ENCODE results near the gene MORN1. TPM values are rescaled to one million over a fixed set of nuclear protein-coding genes. Genes with fewer than 3 reads are reported as not detected.
"Not testable (repeated sequence)": the region's sequence is repeated elsewhere in the genome, so short reads cannot be mapped to it uniquely, and the experiment has no call there.

MORN1 gene
- total RNA-seq (2014; rRNA removed; shearing (Covaris generic)) = 12.7 and 14.3 TPM in 2 replicates

- Histone ChIP-seq H3K36me3 (replicated peaks; ENCODE audit: control insufficient read depth, insufficient read depth, low read length) (peaks cover 8% of the 10 kb centered on the region), H3K27me3 (ENCODE audit: control insufficient read depth, insufficient read depth, low read length) (no peaks in the 10 kb centered on the region), H3K4me3 (ENCODE audit: insufficient read depth, low read depth, low read length) (peak within 1 kb of the TSS; percentile 98)
- DNase-seq = peak; percentile 100
Measured at GRCh38 chr1:2391041-2391930, at the start of gene MORN1, which contains the start of gene RER1. MORN1 (minus strand) TSS chr1:2391554; CDS start chr1:2391533, 21 bp downstream. RER1 (plus strand) TSS chr1:2391841; CDS start chr1:2395791, 3,950 bp downstream.

- peaks cover 27% of the 10 kb centered on the region for H3K27me3 ChIP-seq (ENCODE audit: control insufficient read depth, insufficient read depth, low read length)
- not testable (repeated sequence) for H3K4me3 ChIP-seq (ENCODE audit: insufficient read depth, low read depth, low read length); DNase-seq; H3K36me3 ChIP-seq (replicated peaks; ENCODE audit: control insufficient read depth, insufficient read depth, low read length)
Measured at GRCh38 chr1:2440346-2440745, 49.0 kb upstream of the MORN1 start.

GRCh38 chr1:2439369-2439768, 48.0 kb upstream of the MORN1 start:
- Histone ChIP-seq H3K4me3 (ENCODE audit: insufficient read depth, low read depth, low read length) (no peak overlapping the region), H3K36me3 (replicated peaks; ENCODE audit: control insufficient read depth, insufficient read depth, low read length) (no peaks in the 10 kb centered on the region), H3K27me3 (ENCODE audit: control insufficient read depth, insufficient read depth, low read length) (peaks cover 22% of the 10 kb centered on the region)
- DNase-seq = no peak

- Histone ChIP-seq H3K27me3 (ENCODE audit: control insufficient read depth, insufficient read depth, low read length) (peaks cover 16% of the 10 kb centered on the region), H3K4me3 (ENCODE audit: insufficient read depth, low read depth, low read length) (no peak overlapping the region), H3K36me3 (replicated peaks; ENCODE audit: control insufficient read depth, insufficient read depth, low read length) (no peaks in the 10 kb centered on the region)
- no peak for DNase-seq
Measured at GRCh38 chr1:2438641-2439040, 47.3 kb upstream of the MORN1 start.

- DNase-seq = no peak
- Histone ChIP-seq H3K36me3 (replicated peaks; ENCODE audit: control insufficient read depth, insufficient read depth, low read length) (no peaks in the 10 kb centered on the region), H3K27me3 (ENCODE audit: control insufficient read depth, insufficient read depth, low read length) (peaks cover 12% of the 10 kb centered on the region), H3K4me3 (ENCODE audit: insufficient read depth, low read depth, low read length) (no peak overlapping the region)
Measured at GRCh38 chr1:2438038-2438437, 46.7 kb upstream of the MORN1 start.

GRCh38 chr1:2437617-2438016, 46.3 kb upstream of the MORN1 start:
- no peak for DNase-seq
- Histone ChIP-seq H3K4me3 (ENCODE audit: insufficient read depth, low read depth, low read length) (no peak overlapping the region), H3K36me3 (replicated peaks; ENCODE audit: control insufficient read depth, insufficient read depth, low read length) (no peaks in the 10 kb centered on the region), H3K27me3 (ENCODE audit: control insufficient read depth, insufficient read depth, low read length) (peaks cover 8% of the 10 kb centered on the region)

- no peak for DNase-seq
- peaks cover 2% of the 10 kb centered on the region for H3K27me3 ChIP-seq (ENCODE audit: control insufficient read depth, insufficient read depth, low read length)
- no peaks in the 10 kb centered on the region for H3K36me3 ChIP-seq (replicated peaks; ENCODE audit: control insufficient read depth, insufficient read depth, low read length)
- no peak overlapping the region for H3K4me3 ChIP-seq (ENCODE audit: insufficient read depth, low read depth, low read length)
Measured at GRCh38 chr1:2436876-2437275, 45.5 kb upstream of the MORN1 start.

- Histone ChIP-seq H3K36me3 (replicated peaks; ENCODE audit: control insufficient read depth, insufficient read depth, low read length) (no peaks in the 10 kb centered on the region), H3K27me3 (ENCODE audit: control insufficient read depth, insufficient read depth, low read length) (no peaks in the 10 kb centered on the region), H3K4me3 (ENCODE audit: insufficient read depth, low read depth, low read length) (no peak overlapping the region)
- DNase-seq = no peak
Measured at GRCh38 chr1:2435746-2436355, 44.5 kb upstream of the MORN1 start.

- no peak for DNase-seq
- Histone ChIP-seq H3K36me3 (replicated peaks; ENCODE audit: control insufficient read depth, insufficient read depth, low read length) (no peaks in the 10 kb centered on the region), H3K4me3 (ENCODE audit: insufficient read depth, low read depth, low read length) (no peak overlapping the region), H3K27me3 (ENCODE audit: control insufficient read depth, insufficient read depth, low read length) (no peaks in the 10 kb centered on the region)
Measured at GRCh38 chr1:2435091-2435490, 43.7 kb upstream of the MORN1 start.

- Histone ChIP-seq H3K4me3 (ENCODE audit: insufficient read depth, low read depth, low read length) (no peak overlapping the region), H3K27me3 (ENCODE audit: control insufficient read depth, insufficient read depth, low read length) (no peaks in the 10 kb centered on the region), H3K36me3 (replicated peaks; ENCODE audit: control insufficient read depth, insufficient read depth, low read length) (no peaks in the 10 kb centered on the region)
- DNase-seq = no peak
Measured at GRCh38 chr1:2433936-2434655, 42.7 kb upstream of the MORN1 start.

GRCh38 chr1:2433196-2433595, 41.8 kb upstream of the MORN1 start:
- DNase-seq = no peak

GRCh38 chr1:2432441-2432844, 41.1 kb upstream of the MORN1 start:
- no peaks in the 10 kb centered on the region for H3K27me3 ChIP-seq (ENCODE audit: control insufficient read depth, insufficient read depth, low read length)
- no peak overlapping the region for H3K4me3 ChIP-seq (ENCODE audit: insufficient read depth, low read depth, low read length)
- no peaks in the 10 kb centered on the region for H3K36me3 ChIP-seq (replicated peaks; ENCODE audit: control insufficient read depth, insufficient read depth, low read length)
- peak; percentile 72 for DNase-seq

More at GRCh38 chr1:2433196-2433595, 41.8 kb upstream of the MORN1 start:
- Histone ChIP-seq H3K4me3 (ENCODE audit: insufficient read depth, low read depth, low read length) (no peak overlapping the region), H3K27me3 (ENCODE audit: control insufficient read depth, insufficient read depth, low read length) (no peaks in the 10 kb centered on the region), H3K36me3 (replicated peaks; ENCODE audit: control insufficient read depth, insufficient read depth, low read length) (no peaks in the 10 kb centered on the region)

GRCh38 chr1:2431518-2431917, 40.2 kb upstream of the MORN1 start:
- no peaks in the 10 kb centered on the region for H3K36me3 ChIP-seq (replicated peaks; ENCODE audit: control insufficient read depth, insufficient read depth, low read length)
- no peak overlapping the region for H3K4me3 ChIP-seq (ENCODE audit: insufficient read depth, low read depth, low read length)
- no peaks in the 10 kb centered on the region for H3K27me3 ChIP-seq (ENCODE audit: control insufficient read depth, insufficient read depth, low read length)
- DNase-seq = no peak

GRCh38 chr1:2431103-2431502, 39.7 kb upstream of the MORN1 start:
- no peak for DNase-seq
- Histone ChIP-seq H3K4me3 (ENCODE audit: insufficient read depth, low read depth, low read length) (no peak overlapping the region), H3K36me3 (replicated peaks; ENCODE audit: control insufficient read depth, insufficient read depth, low read length) (no peaks in the 10 kb centered on the region), H3K27me3 (ENCODE audit: control insufficient read depth, insufficient read depth, low read length) (no peaks in the 10 kb centered on the region; the same call in 1 of the 2 replicates)
